DND-41 (cell line): ENCODE data around the gene ANKRD40.

Experiments
- ATAC-seq: fragments of 200-7000 bp; cut with Tn5 transposase; 3 replicates; pipeline ENCODE4 v1.9.1; 2021; ENCODE audit warnings: low read depth; ENCODE audit not compliant: insufficient read depth
- DNase-seq: peaks from one replicate; pipeline ENCODE4 v3.0.0-alpha.2; 2020
- H2AFZ ChIP-seq: 2 replicates; pipeline ENCODE4 v1.6.0; 2012; ENCODE audit warnings: low read depth, low read length
- H3K27ac ChIP-seq: 2 replicates; pipeline ENCODE4 v1.5.1; 2012; ENCODE audit warnings: low read length, inconsistent platforms
- H3K27me3 ChIP-seq: fragments of 200-600 bp; sonication (generic); 2 replicates; pipeline ENCODE4 v1.6.0; 2012; ENCODE audit warnings: low read length, mild to moderate bottlenecking, inconsistent platforms; ENCODE audit not compliant: insufficient read depth, poor library complexity
- H3K36me3 ChIP-seq: 2 replicates; pipeline ENCODE4 v1.5.1; 2012; ENCODE audit warnings: low read length, inconsistent platforms; ENCODE audit not compliant: insufficient read depth
- H3K4me1 ChIP-seq: 2 replicates; pipeline ENCODE4 v1.5.1; 2012; ENCODE audit warnings: mild to moderate bottlenecking, low read length; ENCODE audit not compliant: insufficient read depth
- H3K4me2 ChIP-seq: 2 replicates; pipeline ENCODE4 v1.6.0; 2012; ENCODE audit warnings: mild to moderate bottlenecking, moderate library complexity, low read length, inconsistent platforms; ENCODE audit not compliant: insufficient read depth
- H3K4me3 ChIP-seq, 2 experiments: fragments of 200-600 bp in 1 of 2; shearing (Covaris generic) in 1 of 2; 2 replicates each; pipeline ENCODE4 v1.5.1; 2012 to 2016; ENCODE audit warnings: inconsistent platforms in 2 of 2, low read length in 2 of 2, mild to moderate bottlenecking in 2 of 2, low read depth in 1 of 2, moderate library complexity in 1 of 2
- H3K79me2 ChIP-seq: 2 replicates; pipeline ENCODE4 v1.6.0; 2012; ENCODE audit warnings: low read length, inconsistent platforms; ENCODE audit not compliant: insufficient read depth
- H3K9ac ChIP-seq: 2 replicates; pipeline ENCODE4 v1.6.0; 2012; ENCODE audit warnings: low read depth, mild to moderate bottlenecking, inconsistent platforms, low read length, moderate library complexity
- H3K9me3 ChIP-seq: 2 replicates; pipeline ENCODE4 v1.5.1; 2012; ENCODE audit warnings: low read length, moderate library complexity, mild to moderate bottlenecking, inconsistent platforms; ENCODE audit not compliant: insufficient read depth, severe bottlenecking
- H4K20me1 ChIP-seq: 2 replicates; pipeline ENCODE4 v1.6.0; 2012; ENCODE audit warnings: low read length; ENCODE audit not compliant: insufficient read depth
- CTCF ChIP-seq: IDR thresholded peaks from 2 replicates; pipeline ENCODE4 v1.5.1; 2012; ENCODE audit warnings: borderline replicate concordance, low read length, moderate library complexity, mild to moderate bottlenecking; ENCODE audit not compliant: poor library complexity, severe bottlenecking; ENCODE audit errors: extremely low read depth
- EZH2 ChIP-seq: IDR thresholded peaks from 3 replicates; pipeline ENCODE4 v1.6.1; 2012; ENCODE audit warnings: borderline replicate concordance, low read depth, mild to moderate bottlenecking, moderate library complexity, low read length, inconsistent platforms; ENCODE audit not compliant: severe bottlenecking

Gene ANKRD40

GRCh38 chr17:50721194-50722010 lies 13.7 kb upstream of the ANKRD40 start:
- H3K27ac ChIP-seq: peak overlapping the region; percentile 87
- peaks cover 19% of the 10 kb centered on the region for H3K36me3 ChIP-seq
- DNase-seq (no peak), ATAC-seq (no peak)
- H3K9me3 ChIP-seq: no peaks in the 10 kb centered on the region
- H3K9ac ChIP-seq: peak overlapping the region; percentile 94
- H2AFZ ChIP-seq: no peak overlapping the region
- peaks cover 42% of the 10 kb centered on the region for H3K4me1 ChIP-seq
- H3K79me2 ChIP-seq: peaks cover 79% of the 10 kb centered on the region
- peak overlapping the region; percentile 63 for H3K4me2 ChIP-seq
- H3K4me3 ChIP-seq: peak overlapping the region; percentile 58 to 73; a peak in 3 of 4 replicates
- no peak for TF ChIP-seq EZH2
- TF ChIP-seq CTCF: no peak
- no peaks in the 10 kb centered on the region for H3K27me3 ChIP-seq
- peaks cover 57% of the 10 kb centered on the region for H4K20me1 ChIP-seq

GRCh38 chr17:50719924-50720794 lies 12.4 kb upstream of the ANKRD40 start:
- Histone ChIP-seq H3K4me2 (peak overlapping the region; percentile 63), H3K4me1 (peaks cover 42% of the 10 kb centered on the region), H3K4me3 (peak overlapping the region; percentile 58 to 73), H2AFZ (peak overlapping the region; percentile 80), H3K27me3 (no peaks in the 10 kb centered on the region), H3K9me3 (no peaks in the 10 kb centered on the region), H4K20me1 (peaks cover 45% of the 10 kb centered on the region), H3K79me2 (peaks cover 67% of the 10 kb centered on the region), H3K36me3 (peaks cover 11% of the 10 kb centered on the region), H3K27ac (peak overlapping the region; percentile 87), H3K9ac (peak overlapping the region; percentile 94)
- TF ChIP-seq CTCF (no peak), EZH2 (no peak)
- no peak for ATAC-seq
- no peak for DNase-seq

GRCh38 chr17:50719144-50719923 lies 11.6 kb upstream of the ANKRD40 start, which contains the start of gene LUC7L3:
Gene LUC7L3, plus strand, starts transcription at chr17:50719603. Its CDS starts 130 bp downstream, at chr17:50719733.
- Histone ChIP-seq H3K9ac (peak within 1 kb of the TSS; percentile 94), H3K4me2 (peak within 1 kb of the TSS; percentile 63), H3K79me2 (peaks cover 59% of the 10 kb centered on the region), H2AFZ (peak within 1 kb of the TSS; percentile 80), H3K36me3 (peaks cover 11% of the 10 kb centered on the region), H3K9me3 (no peaks in the 10 kb centered on the region), H4K20me1 (peaks cover 38% of the 10 kb centered on the region), H3K4me3 (peak within 1 kb of the TSS; percentile 58 to 73), H3K27me3 (no peaks in the 10 kb centered on the region), H3K4me1 (peaks cover 42% of the 10 kb centered on the region), H3K27ac (peak within 1 kb of the TSS; percentile 87)
- peak; percentile 92 for ATAC-seq
- DNase-seq: peak; percentile 94
- no peak for TF ChIP-seq EZH2
- no peak for TF ChIP-seq CTCF
